ENCODE results near the gene BCAS1. TPM values are rescaled to one million over a fixed set of nuclear protein-coding genes. Genes with fewer than 3 reads are reported as not detected.

The BCAS1 gene
- total RNA-seq, 1 donor from 2014 or later, result 2.1 TPM

GRCh38 chr20:53896041-53896440 is 174.4 kb downstream of the BCAS1 start:
- no peaks in the 10 kb centered on the region for H3K9me3 ChIP-seq (ENCODE audit: control insufficient read depth in 3 of 3, low read length in 3 of 3)
- H3K36me3 ChIP-seq (ENCODE audit: control insufficient read depth in 3 of 3, insufficient read depth in 3 of 3, low read length in 3 of 3), result no peaks in the 10 kb centered on the region
- H3K4me3 ChIP-seq (ENCODE audit: low read length in 3 of 3), result no peak overlapping the region
- no peaks in the 10 kb centered on the region for H3K27me3 ChIP-seq (ENCODE audit: control insufficient read depth in 3 of 3, insufficient read depth in 3 of 3, low read length in 3 of 3)
- no peak overlapping the region for H3K9ac ChIP-seq (ENCODE audit: low read depth in 1 of 3, low read length in 3 of 3)
- peaks cover 9 to 11% (median 9%) of the 10 kb centered on the region in 3 donors for H3K4me1 ChIP-seq (ENCODE audit: control insufficient read depth in 3 of 3, insufficient read depth in 3 of 3, low read length in 3 of 3)
- H3K27ac ChIP-seq (ENCODE audit: low read depth, low read length), result no peak overlapping the region

- Histone ChIP-seq H3K9ac (ENCODE audit: low read depth in 1 of 3, low read length in 3 of 3) (no peak overlapping the region), H3K36me3 (ENCODE audit: control insufficient read depth in 3 of 3, insufficient read depth in 3 of 3, low read length in 3 of 3) (no peaks in the 10 kb centered on the region), H3K27me3 (ENCODE audit: control insufficient read depth in 3 of 3, insufficient read depth in 3 of 3, low read length in 3 of 3) (no peaks in the 10 kb centered on the region), H3K9me3 (ENCODE audit: control insufficient read depth in 3 of 3, low read length in 3 of 3) (no peaks in the 10 kb centered on the region), H3K4me3 (ENCODE audit: low read length in 3 of 3) (no peak overlapping the region), H3K4me1 (ENCODE audit: control insufficient read depth in 3 of 3, insufficient read depth in 3 of 3, low read length in 3 of 3) (peaks cover 8 to 9% (median 9%) of the 10 kb centered on the region in 3 donors), H3K27ac (ENCODE audit: low read depth, low read length) (no peak overlapping the region)
These were observed 175.0 kb downstream of the BCAS1 start for GRCh38 chr20:53895385-53895755.

- H3K27me3 ChIP-seq (ENCODE audit: control insufficient read depth in 3 of 3, insufficient read depth in 3 of 3, low read length in 3 of 3), result no peaks in the 10 kb centered on the region
- H3K4me1 ChIP-seq (ENCODE audit: control insufficient read depth in 3 of 3, insufficient read depth in 3 of 3, low read length in 3 of 3), result peaks cover 8 to 9% (median 9%) of the 10 kb centered on the region in 3 donors
- no peak overlapping the region for H3K4me3 ChIP-seq (ENCODE audit: low read length in 3 of 3)
- no peak overlapping the region for H3K9ac ChIP-seq (ENCODE audit: low read depth in 1 of 3, low read length in 3 of 3)
- H3K9me3 ChIP-seq (ENCODE audit: control insufficient read depth in 3 of 3, low read length in 3 of 3), result no peaks in the 10 kb centered on the region
- H3K27ac ChIP-seq (ENCODE audit: low read depth, low read length), result no peak overlapping the region
- H3K36me3 ChIP-seq (ENCODE audit: control insufficient read depth in 3 of 3, insufficient read depth in 3 of 3, low read length in 3 of 3), result no peaks in the 10 kb centered on the region
These were observed 175.5 kb downstream of the BCAS1 start for GRCh38 chr20:53894707-53895384.

Small RNA genes lying within 50 kb of the gene (small RNA-seq; reads per million reads assigned to genes)
- gene MIR4756, result not detected

Other genes with a start within 250 kb of the BCAS1 start
- gene CYP24A1, start 103.4 kb upstream of the BCAS1 start, total RNA-seq, result 1.0 TPM
- gene PFDN4, start 137.5 kb upstream of the BCAS1 start, total RNA-seq, result 26.6 TPM